K562 (cell line): Measurements from ENCODE around the gene DPYSL3.

Source experiments
- CBFB ChIP-seq: sonication (generic); formaldehyde crosslinking; IDR thresholded peaks from 2 replicates; pipeline ENCODE4 v1.4.0; 2020; ENCODE audit warnings: mild to moderate bottlenecking, missing genetic modification reagents
- CTCF ChIP-seq, 3 experiments: IDR thresholded peaks in 2 of 3; conservative IDR thresholded peaks in 1 of 3; 2 replicates each; pipeline ENCODE4 v1.5.1; 2011 to 2012; ENCODE audit warnings: low read length in 3 of 3, mild to moderate bottlenecking in 3 of 3, control low read depth in 2 of 3, improper control_type of control experiment in 1 of 3, inconsistent platforms in 1 of 3, low read depth in 1 of 3, mixed read lengths in 1 of 3, moderate library complexity in 1 of 3; ENCODE audit not compliant: insufficient read depth in 2 of 3
- FOS ChIP-seq: IDR thresholded peaks from 3 replicates; pipeline ENCODE4 v1.6.1; 2011; ENCODE audit not compliant: insufficient read length; ENCODE audit errors: extremely low read depth
- FOXM1 ChIP-seq, 2 experiments: fragments of 450-650 bp in 1 of 2; sonication (generic) in 1 of 2; formaldehyde crosslinking in 1 of 2; IDR thresholded peaks; 2 replicates each; pipeline versions ENCODE4 v1.6.1 to v1.9.0; 2017 to 2022; ENCODE audit warnings: low read depth in 2 of 2, mild to moderate bottlenecking in 2 of 2, missing genetic modification reagents in 1 of 2, moderate library complexity in 1 of 2
- POLR2A ChIP-seq: fragments of 450-650 bp; conservative IDR thresholded peaks from 2 replicates; pipeline ENCODE4 v1.6.1; 2016
- SPI1 ChIP-seq: IDR thresholded peaks from 2 replicates; pipeline ENCODE4 v1.6.1; 2011; ENCODE audit warnings: low read depth, low read length, control low read depth, borderline replicate concordance
- TBP ChIP-seq: optimal IDR thresholded peaks from 2 replicates; pipeline ENCODE3; 2011; ENCODE audit warnings: low read depth, low read length, improper control_type of control experiment
- TF ChIP-seq, protein P1 (sequence below), 2 experiments: fragments of 450-650 bp; formaldehyde crosslinking in 1 of 2; IDR thresholded peaks; 2 replicates each; pipeline versions ENCODE4 v1.4.0 to v1.6.1; 2014 to 2020; ENCODE audit warnings: mild to moderate bottlenecking in 2 of 2, borderline replicate concordance in 1 of 2, low read depth in 1 of 2

GRCh38 chr5:147487031-147487750, 22.7 kb downstream of the DPYSL3 start:
- no peak for TF ChIP-seq FOS
- no peak for TF ChIP-seq CBFB (CRISPR knock-in tag)
- TF ChIP-seq CTCF (IDR thresholded peaks at IDR 0.05 in 2 of 3, conservative IDR thresholded peaks at IDR 0.05 in 1 of 3; ENCODE audit: insufficient read depth in 2 of 3, low read depth in 1 of 3, low read length in 3 of 3): no peak
- no peak for TF ChIP-seq TBP
- no peak for TF ChIP-seq POLR2A
- TF ChIP-seq, protein P1, sequence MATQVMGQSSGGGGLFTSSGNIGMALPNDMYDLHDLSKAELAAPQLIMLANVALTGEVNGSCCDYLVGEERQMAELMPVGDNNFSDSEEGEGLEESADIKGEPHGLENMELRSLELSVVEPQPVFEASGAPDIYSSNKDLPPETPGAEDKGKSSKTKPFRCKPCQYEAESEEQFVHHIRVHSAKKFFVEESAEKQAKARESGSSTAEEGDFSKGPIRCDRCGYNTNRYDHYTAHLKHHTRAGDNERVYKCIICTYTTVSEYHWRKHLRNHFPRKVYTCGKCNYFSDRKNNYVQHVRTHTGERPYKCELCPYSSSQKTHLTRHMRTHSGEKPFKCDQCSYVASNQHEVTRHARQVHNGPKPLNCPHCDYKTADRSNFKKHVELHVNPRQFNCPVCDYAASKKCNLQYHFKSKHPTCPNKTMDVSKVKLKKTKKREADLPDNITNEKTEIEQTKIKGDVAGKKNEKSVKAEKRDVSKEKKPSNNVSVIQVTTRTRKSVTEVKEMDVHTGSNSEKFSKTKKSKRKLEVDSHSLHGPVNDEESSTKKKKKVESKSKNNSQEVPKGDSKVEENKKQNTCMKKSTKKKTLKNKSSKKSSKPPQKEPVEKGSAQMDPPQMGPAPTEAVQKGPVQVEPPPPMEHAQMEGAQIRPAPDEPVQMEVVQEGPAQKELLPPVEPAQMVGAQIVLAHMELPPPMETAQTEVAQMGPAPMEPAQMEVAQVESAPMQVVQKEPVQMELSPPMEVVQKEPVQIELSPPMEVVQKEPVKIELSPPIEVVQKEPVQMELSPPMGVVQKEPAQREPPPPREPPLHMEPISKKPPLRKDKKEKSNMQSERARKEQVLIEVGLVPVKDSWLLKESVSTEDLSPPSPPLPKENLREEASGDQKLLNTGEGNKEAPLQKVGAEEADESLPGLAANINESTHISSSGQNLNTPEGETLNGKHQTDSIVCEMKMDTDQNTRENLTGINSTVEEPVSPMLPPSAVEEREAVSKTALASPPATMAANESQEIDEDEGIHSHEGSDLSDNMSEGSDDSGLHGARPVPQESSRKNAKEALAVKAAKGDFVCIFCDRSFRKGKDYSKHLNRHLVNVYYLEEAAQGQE (IDR thresholded peaks at IDR 0.05; ENCODE audit: borderline replicate concordance): no peak
- TF ChIP-seq, protein P1 (CRISPR knock-in tag; IDR thresholded peaks at IDR 0.05; ENCODE audit: low read depth): no peak
- no peak for TF ChIP-seq FOXM1 (IDR thresholded peaks at IDR 0.05; ENCODE audit: low read depth)
- TF ChIP-seq FOXM1 (CRISPR knock-in tag; IDR thresholded peaks at IDR 0.05; ENCODE audit: low read depth): no peak
- no peak for TF ChIP-seq SPI1
